ENCODE results near the gene AIFM3. TPM values are rescaled to one million over a fixed set of nuclear protein-coding genes. Genes with fewer than 3 reads are reported as not detected.

The AIFM3 gene
- total and polyA plus RNA-seq, 2 experiments from 2014 or later, result 0.45 to 1.5 TPM

DNA sequence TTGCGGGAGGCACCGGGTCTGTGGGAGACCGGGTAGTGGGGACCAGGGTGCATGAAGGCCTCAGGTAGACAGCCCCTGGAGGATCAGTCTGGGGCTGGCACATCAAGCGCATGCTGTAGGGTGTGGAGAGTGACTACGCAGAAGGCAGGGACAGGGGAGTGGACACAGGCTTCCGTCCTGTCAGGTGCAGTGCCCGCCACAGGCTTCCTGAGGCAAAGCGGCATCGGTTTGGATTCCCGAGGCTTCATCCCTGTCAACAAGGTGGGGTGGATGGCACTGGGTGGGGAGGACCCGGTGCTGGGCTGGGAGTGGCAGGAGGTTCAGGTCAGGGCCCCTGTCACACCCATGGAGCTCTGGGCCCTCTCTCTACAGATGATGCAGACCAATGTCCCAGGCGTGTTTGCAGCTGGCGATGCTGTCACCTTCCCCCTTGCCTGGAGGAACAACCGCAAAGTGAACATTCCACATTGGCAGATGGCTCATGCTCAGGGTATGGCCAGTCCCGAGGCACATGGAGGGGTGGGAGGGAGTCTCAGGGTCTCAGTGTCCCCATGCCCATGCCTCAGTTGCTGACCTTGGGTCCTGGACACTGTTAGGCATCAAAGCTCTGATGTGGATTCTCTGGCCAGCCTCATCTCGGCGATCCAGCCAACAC, 10.6 kb downstream of the AIFM3 start:
- Histone ChIP-seq H3F3A (replicated peaks; ENCODE audit: low read depth) (no peaks in the 10 kb centered on the region), H3K9me2 (ENCODE audit: insufficient read depth) (0 out of 2 replicates have a peak, but pooled peaks cover 6% of the 10 kb centered on the region), H3K4me1 (ENCODE audit: insufficient read depth) (peaks cover 11% of the 10 kb centered on the region; the same call in 1 of the 2 replicates), H3K36me3 (ENCODE audit: insufficient read depth) (no peaks in the 10 kb centered on the region; the same call in 1 of the 2 replicates), H3K79me2 (replicated peaks; ENCODE audit: insufficient read depth) (no peaks in the 10 kb centered on the region), H3K4me2 (no peak overlapping the region), H3K4me3 (no peak overlapping the region), H3K27me3 (ENCODE audit: insufficient read depth) (no peaks in the 10 kb centered on the region), H2AFZ (no peak overlapping the region), H3K27ac (ENCODE audit: low read depth) (no peak overlapping the region), H4K20me1 (replicated peaks; ENCODE audit: insufficient read depth) (no peaks in the 10 kb centered on the region)
- no peak for ATAC-seq
- H3K4me1 Mint-ChIP-seq, result peaks cover 15% of the 10 kb centered on the region
- H3K9me3 Mint-ChIP-seq, result peaks cover 20% of the 10 kb centered on the region
- peaks cover 34% of the 10 kb centered on the region for H3K27me3 Mint-ChIP-seq (ENCODE audit: insufficient read depth, low read depth, poor library complexity)
- H3K4me3 Mint-ChIP-seq, result no peak overlapping the region
- TF ChIP-seq JUNB (IDR thresholded peaks at IDR 0.05; ENCODE audit: unreplicated experiment) (no peak), EZH2phosphoT487 (IDR thresholded peaks at IDR 0.05; ENCODE audit: unreplicated experiment) (no peak), ETS1 (IDR thresholded peaks at IDR 0.05) (no peak), CREB1 (CRISPR knock-in tag; IDR thresholded peaks at IDR 0.05; ENCODE audit: low read depth) (no peak), NANOG (IDR thresholded peaks at IDR 0.05; ENCODE audit: borderline replicate concordance) (no peak), STAT1 (IDR thresholded peaks at IDR 0.05; ENCODE audit: unreplicated experiment) (no peak), CTCF (conservative IDR thresholded peaks at IDR 0.05; ENCODE audit: low read depth in 2 of 2) (no peak), REST (IDR thresholded peaks at IDR 0.05; ENCODE audit: unreplicated experiment) (no peak), POLR2AphosphoS5 (IDR thresholded peaks at IDR 0.05; ENCODE audit: low read depth) (no peak), ZNF462 (CRISPR knock-in tag; IDR thresholded peaks at IDR 0.05) (no peak), EZH2 (IDR thresholded peaks at IDR 0.05; ENCODE audit: low read depth, unreplicated experiment) (no peak), ZNF331 (CRISPR knock-in tag; IDR thresholded peaks at IDR 0.05; ENCODE audit: low read depth) (no peak), ZNF114 (CRISPR knock-in tag; IDR thresholded peaks at IDR 0.05) (no peak)
- peaks cover 6% of the 10 kb centered on the region; the same call in 1 of the 3 replicates for H3K36me3 Mint-ChIP-seq (ENCODE audit: low read depth)
- no peak for DNase-seq (ENCODE audit: low spot score)
- H3K27ac Mint-ChIP-seq, result no peak overlapping the region
